ENCODE measurements around the gene ATP8A2. TPM values are rescaled to one million over a fixed set of nuclear protein-coding genes. Genes with fewer than 3 reads are reported as not detected.

Gene ATP8A2
- total and polyA plus RNA-seq, 4 donors: 0.01 to 0.08 (median 0.05) TPM; not detected in 1

GRCh38 chr13:26045142-26045541 lies 673.4 kb downstream of the ATP8A2 start:
- TF ChIP-seq JUND (IDR thresholded peaks at IDR 0.05) (no peak), EGR1 (IDR thresholded peaks at IDR 0.05; ENCODE audit: low read depth in 2 of 2) (no peak), FOXA2 (IDR thresholded peaks at IDR 0.05) (no peak), ZBTB33 (IDR thresholded peaks at IDR 0.05) (no peak), RAD21 (IDR thresholded peaks at IDR 0.05) (no peak)
- Histone ChIP-seq H3K27me3 (ENCODE audit: control insufficient read depth in 4 of 4, insufficient read depth in 4 of 4, low read length in 3 of 4) (peaks cover 2 to 25% (median 10%) of the 10 kb centered on the region in 4 donors), H3K4me1 (ENCODE audit: control insufficient read depth in 4 of 4, insufficient read depth in 4 of 4, low read length in 3 of 4) (peaks cover 0 to 5% (median 0%) of the 10 kb centered on the region in 4 donors), H3K9ac (ENCODE audit: low read depth in 1 of 2, low read length in 2 of 2) (no peak overlapping the region), H3K9me3 (ENCODE audit: control insufficient read depth in 4 of 4, low read length in 3 of 4) (no peaks in the 10 kb centered on the region), H3K36me3 (ENCODE audit: control insufficient read depth in 4 of 4, insufficient read depth in 3 of 4, low read depth in 1 of 4, low read length in 3 of 4) (no peaks in the 10 kb centered on the region), H3K4me3 (ENCODE audit: low read depth in 1 of 3, low read length in 3 of 3) (no peak overlapping the region), H3K27ac (ENCODE audit: low read depth in 1 of 2, low read length in 2 of 2) (no peak overlapping the region)
- no peak for DNase-seq (ENCODE audit: low spot score)
- WGBS: 66% methylated on average over 2 of the region's 2 CpGs

GRCh38 chr13:26046639-26047038 lies 674.9 kb downstream of the ATP8A2 start:
- TF ChIP-seq FOXA2 (IDR thresholded peaks at IDR 0.05) (no peak), RXRA (IDR thresholded peaks at IDR 0.05) (no peak), CTCF (IDR thresholded peaks at IDR 0.05; ENCODE audit: low read depth, low read length, missing input control) (no peak)
- 84% methylated on average over 16 of the region's 16 CpGs for WGBS
- Histone ChIP-seq H3K4me1 (ENCODE audit: control insufficient read depth in 4 of 4, insufficient read depth in 4 of 4, low read length in 3 of 4) (peaks cover 0 to 11% (median 5%) of the 10 kb centered on the region in 4 donors), H3K9ac (ENCODE audit: low read depth in 1 of 2, low read length in 2 of 2) (no peak overlapping the region), H3K27ac (ENCODE audit: low read depth in 1 of 2, low read length in 2 of 2) (no peak overlapping the region), H3K4me3 (ENCODE audit: low read depth in 1 of 3, low read length in 3 of 3) (no peak overlapping the region), H3K27me3 (ENCODE audit: control insufficient read depth in 4 of 4, insufficient read depth in 4 of 4, low read length in 3 of 4) (peaks cover 4 to 29% (median 16%) of the 10 kb centered on the region in 4 donors), H3K36me3 (ENCODE audit: control insufficient read depth in 4 of 4, insufficient read depth in 3 of 4, low read depth in 1 of 4, low read length in 3 of 4) (no peaks in the 10 kb centered on the region), H3K9me3 (ENCODE audit: control insufficient read depth in 4 of 4, low read length in 3 of 4) (no peaks in the 10 kb centered on the region)
- DNase-seq (ENCODE audit: low spot score): no peak

GRCh38 chr13:26047040-26047439 lies 675.3 kb downstream of the ATP8A2 start:
- no peak overlapping the region for H3K9ac ChIP-seq (ENCODE audit: low read depth in 1 of 2, low read length in 2 of 2)
- TF ChIP-seq RAD21 (IDR thresholded peaks at IDR 0.05) (no peak), HNF4G (IDR thresholded peaks at IDR 0.05) (no peak), YY1 (IDR thresholded peaks at IDR 0.05) (no peak), CTCF (IDR thresholded peaks at IDR 0.05; ENCODE audit: low read depth, low read length, missing input control) (no peak)
- H3K27me3 ChIP-seq (ENCODE audit: control insufficient read depth in 4 of 4, insufficient read depth in 4 of 4, low read length in 3 of 4): peaks cover 4 to 29% (median 19%) of the 10 kb centered on the region in 4 donors
- no peaks in the 10 kb centered on the region for H3K36me3 ChIP-seq (ENCODE audit: control insufficient read depth in 4 of 4, insufficient read depth in 3 of 4, low read depth in 1 of 4, low read length in 3 of 4)
- H3K9me3 ChIP-seq (ENCODE audit: control insufficient read depth in 4 of 4, low read length in 3 of 4): no peaks in the 10 kb centered on the region
- WGBS: 87% methylated on average over 4 of the region's 4 CpGs
- no peak for DNase-seq (ENCODE audit: low spot score)
- no peak overlapping the region for H3K27ac ChIP-seq (ENCODE audit: low read depth in 1 of 2, low read length in 2 of 2)
- no peak overlapping the region for H3K4me3 ChIP-seq (ENCODE audit: low read depth in 1 of 3, low read length in 3 of 3)
- peaks cover 0 to 15% (median 8%) of the 10 kb centered on the region in 4 donors for H3K4me1 ChIP-seq (ENCODE audit: control insufficient read depth in 4 of 4, insufficient read depth in 4 of 4, low read length in 3 of 4)

All from liver (tissue), 9 donors.